GM12892 (cell line): Measurements from ENCODE around the gene ITGB7.

Experiments used
- POLR2A ChIP-seq: IDR thresholded peaks from 2 replicates; pipeline ENCODE4 v1.6.1; 2011; ENCODE audit warnings: low read depth, low read length, control low read depth
- POLR2AphosphoS5 ChIP-seq: IDR thresholded peaks from 2 replicates; pipeline ENCODE4 v1.6.1; 2011; ENCODE audit warnings: low read depth, low read length, control low read depth
- TAF1 ChIP-seq: IDR thresholded peaks from 2 replicates; pipeline ENCODE4 v1.6.1; 2011; ENCODE audit warnings: low read depth, mild to moderate bottlenecking, control low read depth, low read length, borderline replicate concordance

DNA sequence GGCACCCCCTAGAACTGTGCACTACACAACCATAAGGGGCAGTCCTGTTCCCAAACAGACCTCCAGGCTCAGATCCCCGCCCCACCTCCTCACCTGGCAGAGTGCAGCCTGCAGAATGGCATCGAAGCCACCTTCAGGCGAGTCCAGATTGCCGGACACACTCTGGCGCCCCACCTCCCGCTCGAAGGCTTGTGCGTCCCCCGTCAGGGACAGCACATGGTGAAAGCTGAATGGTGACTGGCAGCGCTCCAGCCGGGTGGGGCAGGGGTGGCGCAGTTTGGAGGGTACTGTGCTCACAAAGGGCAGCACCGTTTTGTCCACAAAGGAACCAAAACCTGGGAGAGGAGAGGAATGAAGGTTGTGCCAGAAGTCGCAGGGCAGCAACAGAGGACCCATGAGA lies 10.6 kb downstream of the ITGB7 start:
- TF ChIP-seq POLR2A: no peak
- TF ChIP-seq POLR2AphosphoS5: no peak
- no peak for TF ChIP-seq TAF1
